NK-92 (cell line): ENCODE results near the gene REEP2.

Source experiments
- DNase-seq: peaks from one replicate; lab custom pipeline; 2025; ENCODE audit not compliant: unreplicated experiment; lab: John Stamatoyannopoulos, UW

REEP2 gene

DNA sequence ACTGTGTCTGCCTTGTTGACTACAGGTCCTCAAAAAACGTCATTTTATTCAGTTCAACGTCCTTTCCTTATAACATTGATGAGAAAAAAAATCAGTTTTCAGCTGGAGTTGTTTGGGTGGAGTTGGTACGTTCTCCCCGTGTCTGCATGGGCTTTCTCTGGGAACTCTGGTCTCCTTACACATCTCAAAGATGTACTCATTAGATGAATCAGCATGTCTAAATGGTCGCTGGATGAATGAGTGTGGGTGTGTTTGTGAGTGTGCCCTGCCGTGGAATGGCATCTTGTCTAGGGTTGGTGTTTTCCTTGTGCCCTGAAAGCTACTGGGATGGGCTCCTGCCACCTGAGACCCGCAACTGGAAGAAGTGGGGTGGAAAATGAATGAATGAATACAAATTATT lies 56.5 kb downstream of the REEP2 start:
- DNase-seq, result no peak
